GM12891 (cell line): Measurements from ENCODE around the gene GAA.

Source experiments
- PAX5 ChIP-seq: IDR thresholded peaks from 2 replicates; pipeline ENCODE4 v1.6.1; 2011; ENCODE audit warnings: low read length, moderate library complexity, mild to moderate bottlenecking; ENCODE audit not compliant: insufficient read depth, severe bottlenecking
- POLR2A ChIP-seq: IDR thresholded peaks from 2 replicates; pipeline ENCODE4 v1.6.1; 2011; ENCODE audit warnings: low read depth, low read length, control low read depth
- POLR2AphosphoS5 ChIP-seq: IDR thresholded peaks from 2 replicates; pipeline ENCODE4 v1.6.1; 2011; ENCODE audit warnings: low read depth, low read length, control low read depth
- POU2F2 ChIP-seq: IDR thresholded peaks from 2 replicates; pipeline ENCODE4 v1.6.1; 2011; ENCODE audit warnings: low read depth, mild to moderate bottlenecking, control low read depth, low read length, moderate library complexity
- SPI1 ChIP-seq: IDR thresholded peaks from 2 replicates; pipeline ENCODE4 v1.6.1; 2011; ENCODE audit warnings: low read depth, low read length, control low read depth
- TAF1 ChIP-seq: IDR thresholded peaks from 2 replicates; pipeline ENCODE4 v1.6.1; 2011; ENCODE audit warnings: low read depth, low read length, control low read depth

- TF ChIP-seq TAF1 = no peak
- no peak for TF ChIP-seq POLR2A
- TF ChIP-seq POLR2AphosphoS5 = no peak
- no peak for TF ChIP-seq SPI1
- TF ChIP-seq POU2F2 = no peak
- TF ChIP-seq PAX5 = no peak
Measured at GRCh38 chr17:80160536-80160935, 59.2 kb downstream of the GAA start.
